HepG2 (cell line): Measurements from ENCODE around the gene POLR3K.
A peak's percentile ranks its signal among the peaks of the same experiment; 100 is the strongest.

ENCODE experiments used
- SIN3A ChIP-seq: IDR thresholded peaks from 2 replicates; pipeline ENCODE4 v1.6.1; 2011; ENCODE audit warnings: low read depth, mild to moderate bottlenecking, control low read depth, low read length, borderline replicate concordance
- ZFP41 ChIP-seq: sonication (generic); formaldehyde crosslinking; IDR thresholded peaks from 2 replicates; pipeline ENCODE4 v1.4.0; 2020; ENCODE audit warnings: mild to moderate bottlenecking, missing genetic modification reagents, borderline replicate concordance
- ZFYVE20 ChIP-seq: sonication (generic); formaldehyde crosslinking; IDR thresholded peaks from 2 replicates; pipeline ENCODE4 v1.8.0; 2023; ENCODE audit warnings: low read depth, mild to moderate bottlenecking, moderate library complexity, missing genetic modification reagents, borderline replicate concordance
- TF ChIP-seq, protein P1 (sequence below): sonication (generic); formaldehyde crosslinking; IDR thresholded peaks from 2 replicates; pipeline ENCODE4 v1.4.0; 2020; ENCODE audit warnings: missing genetic modification reagents
- TF ChIP-seq, protein P2 (sequence below): sonication (generic); formaldehyde crosslinking; conservative IDR thresholded peaks from 2 replicates; pipeline ENCODE4 v1.5.0; 2020; ENCODE audit warnings: missing genetic modification reagents
- TF ChIP-seq, protein P3 (sequence below), 2 experiments: IDR thresholded peaks; 2 replicates each; pipeline ENCODE4 v1.6.1; 2011 to 2012; ENCODE audit warnings: low read length in 2 of 2, borderline replicate concordance in 1 of 2, low read depth in 1 of 2, mild to moderate bottlenecking in 1 of 2, moderate library complexity in 1 of 2

DNA sequence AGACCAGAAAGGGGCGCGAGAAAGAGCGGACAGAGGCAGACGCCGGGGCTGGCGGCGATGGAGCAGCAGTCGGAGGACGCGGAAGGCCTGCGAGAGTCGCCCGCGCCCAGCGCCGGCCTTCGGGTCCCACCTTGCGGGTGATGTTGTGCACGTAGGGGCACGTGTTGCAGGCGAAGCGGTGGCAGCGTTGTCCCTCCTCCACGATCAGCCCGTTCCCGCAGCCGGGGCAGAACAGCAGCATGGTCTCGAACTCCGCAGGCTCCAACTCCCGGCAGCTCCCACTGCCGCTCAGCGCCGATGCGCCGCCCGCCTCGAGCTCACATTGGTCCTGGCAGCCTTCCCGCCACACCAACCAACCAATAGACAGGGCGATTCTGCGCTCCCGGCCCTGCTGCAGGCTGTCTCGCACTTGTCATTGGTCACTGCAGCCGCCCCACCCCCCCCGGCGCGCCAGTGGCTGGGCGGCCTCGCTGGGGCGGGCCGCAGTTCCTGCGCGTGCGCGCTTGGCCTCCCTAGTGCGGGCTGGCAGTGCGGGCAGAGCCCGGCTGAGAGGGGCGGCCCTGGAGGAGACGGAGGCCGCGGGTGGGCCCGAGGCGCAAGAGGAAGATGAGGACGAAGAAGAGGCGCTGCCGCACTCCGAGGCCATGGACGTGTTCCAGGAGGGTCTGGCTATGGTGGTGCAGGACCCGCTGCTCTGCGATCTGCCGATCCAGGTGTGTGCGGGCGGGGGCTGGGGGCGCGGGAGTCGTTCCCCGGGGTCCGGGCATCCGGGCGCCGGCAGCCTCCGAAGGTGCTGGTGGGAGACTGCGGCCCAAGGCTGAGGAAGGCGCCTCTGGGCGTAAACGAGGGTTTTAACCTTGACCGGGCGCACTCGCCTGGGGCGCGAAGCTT is at the start of gene POLR3K, which contains the start of gene SNRNP25:
- TF ChIP-seq SIN3A (peak; percentile 29; the same call in 1 of the 2 replicates), ZFP41 (no peak; the same call in 1 of the 2 replicates), ZFYVE20 (CRISPR knock-in tag) (no peak)
- TF ChIP-seq, protein P1, sequence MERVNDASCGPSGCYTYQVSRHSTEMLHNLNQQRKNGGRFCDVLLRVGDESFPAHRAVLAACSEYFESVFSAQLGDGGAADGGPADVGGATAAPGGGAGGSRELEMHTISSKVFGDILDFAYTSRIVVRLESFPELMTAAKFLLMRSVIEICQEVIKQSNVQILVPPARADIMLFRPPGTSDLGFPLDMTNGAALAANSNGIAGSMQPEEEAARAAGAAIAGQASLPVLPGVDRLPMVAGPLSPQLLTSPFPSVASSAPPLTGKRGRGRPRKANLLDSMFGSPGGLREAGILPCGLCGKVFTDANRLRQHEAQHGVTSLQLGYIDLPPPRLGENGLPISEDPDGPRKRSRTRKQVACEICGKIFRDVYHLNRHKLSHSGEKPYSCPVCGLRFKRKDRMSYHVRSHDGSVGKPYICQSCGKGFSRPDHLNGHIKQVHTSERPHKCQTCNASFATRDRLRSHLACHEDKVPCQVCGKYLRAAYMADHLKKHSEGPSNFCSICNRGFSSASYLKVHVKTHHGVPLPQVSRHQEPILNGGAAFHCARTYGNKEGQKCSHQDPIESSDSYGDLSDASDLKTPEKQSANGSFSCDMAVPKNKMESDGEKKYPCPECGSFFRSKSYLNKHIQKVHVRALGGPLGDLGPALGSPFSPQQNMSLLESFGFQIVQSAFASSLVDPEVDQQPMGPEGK (CRISPR knock-in tag): peak; percentile 47
- TF ChIP-seq, protein P2, sequence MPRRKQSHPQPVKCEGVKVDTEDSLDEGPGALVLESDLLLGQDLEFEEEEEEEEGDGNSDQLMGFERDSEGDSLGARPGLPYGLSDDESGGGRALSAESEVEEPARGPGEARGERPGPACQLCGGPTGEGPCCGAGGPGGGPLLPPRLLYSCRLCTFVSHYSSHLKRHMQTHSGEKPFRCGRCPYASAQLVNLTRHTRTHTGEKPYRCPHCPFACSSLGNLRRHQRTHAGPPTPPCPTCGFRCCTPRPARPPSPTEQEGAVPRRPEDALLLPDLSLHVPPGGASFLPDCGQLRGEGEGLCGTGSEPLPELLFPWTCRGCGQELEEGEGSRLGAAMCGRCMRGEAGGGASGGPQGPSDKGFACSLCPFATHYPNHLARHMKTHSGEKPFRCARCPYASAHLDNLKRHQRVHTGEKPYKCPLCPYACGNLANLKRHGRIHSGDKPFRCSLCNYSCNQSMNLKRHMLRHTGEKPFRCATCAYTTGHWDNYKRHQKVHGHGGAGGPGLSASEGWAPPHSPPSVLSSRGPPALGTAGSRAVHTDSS (CRISPR knock-in tag): no peak
- TF ChIP-seq, protein P3, sequence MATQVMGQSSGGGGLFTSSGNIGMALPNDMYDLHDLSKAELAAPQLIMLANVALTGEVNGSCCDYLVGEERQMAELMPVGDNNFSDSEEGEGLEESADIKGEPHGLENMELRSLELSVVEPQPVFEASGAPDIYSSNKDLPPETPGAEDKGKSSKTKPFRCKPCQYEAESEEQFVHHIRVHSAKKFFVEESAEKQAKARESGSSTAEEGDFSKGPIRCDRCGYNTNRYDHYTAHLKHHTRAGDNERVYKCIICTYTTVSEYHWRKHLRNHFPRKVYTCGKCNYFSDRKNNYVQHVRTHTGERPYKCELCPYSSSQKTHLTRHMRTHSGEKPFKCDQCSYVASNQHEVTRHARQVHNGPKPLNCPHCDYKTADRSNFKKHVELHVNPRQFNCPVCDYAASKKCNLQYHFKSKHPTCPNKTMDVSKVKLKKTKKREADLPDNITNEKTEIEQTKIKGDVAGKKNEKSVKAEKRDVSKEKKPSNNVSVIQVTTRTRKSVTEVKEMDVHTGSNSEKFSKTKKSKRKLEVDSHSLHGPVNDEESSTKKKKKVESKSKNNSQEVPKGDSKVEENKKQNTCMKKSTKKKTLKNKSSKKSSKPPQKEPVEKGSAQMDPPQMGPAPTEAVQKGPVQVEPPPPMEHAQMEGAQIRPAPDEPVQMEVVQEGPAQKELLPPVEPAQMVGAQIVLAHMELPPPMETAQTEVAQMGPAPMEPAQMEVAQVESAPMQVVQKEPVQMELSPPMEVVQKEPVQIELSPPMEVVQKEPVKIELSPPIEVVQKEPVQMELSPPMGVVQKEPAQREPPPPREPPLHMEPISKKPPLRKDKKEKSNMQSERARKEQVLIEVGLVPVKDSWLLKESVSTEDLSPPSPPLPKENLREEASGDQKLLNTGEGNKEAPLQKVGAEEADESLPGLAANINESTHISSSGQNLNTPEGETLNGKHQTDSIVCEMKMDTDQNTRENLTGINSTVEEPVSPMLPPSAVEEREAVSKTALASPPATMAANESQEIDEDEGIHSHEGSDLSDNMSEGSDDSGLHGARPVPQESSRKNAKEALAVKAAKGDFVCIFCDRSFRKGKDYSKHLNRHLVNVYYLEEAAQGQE (IDR thresholded peaks at IDR 0.05; ENCODE audit: borderline replicate concordance in 1 of 2, low read depth in 1 of 2, low read length in 2 of 2): no peak
